ENCODE measurements around the gene ADAMTSL1.

DNA sequence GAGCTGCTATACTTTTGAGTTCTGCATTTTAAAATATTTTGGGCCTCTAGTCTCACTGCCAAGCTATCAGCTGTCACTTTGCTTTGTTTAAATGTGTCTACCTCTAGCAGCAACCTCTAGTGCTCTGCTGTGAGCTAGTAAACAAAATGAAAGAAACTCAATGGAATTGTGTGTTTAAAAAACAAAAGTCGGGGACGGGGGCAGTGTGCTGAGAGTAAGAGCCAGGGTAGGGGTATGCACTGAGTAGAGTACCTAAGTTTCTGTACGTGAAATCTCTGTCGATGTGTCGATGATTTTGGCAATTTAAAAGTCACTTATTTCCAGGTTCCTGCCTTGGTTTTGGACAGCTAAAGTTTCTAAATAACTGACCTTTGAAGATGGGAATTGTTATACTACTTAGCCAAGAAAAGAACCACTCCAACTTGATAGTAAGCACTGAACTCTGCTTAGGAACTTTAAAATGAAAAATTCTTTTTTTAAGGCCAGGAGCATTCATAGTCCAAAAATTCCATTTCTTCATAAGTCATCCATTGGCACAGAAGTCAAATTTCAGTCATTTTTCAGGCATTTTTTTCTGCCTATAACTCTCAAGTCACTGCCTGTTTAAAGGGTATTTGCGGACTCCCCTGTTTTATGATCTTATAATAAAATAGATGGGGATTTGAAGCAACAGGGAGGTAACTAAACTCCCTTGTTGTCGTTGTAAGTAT is 447.6 kb downstream of the ADAMTSL1 start:
- TF ChIP-seq CTCF (IDR thresholded peaks at IDR 0.05; ENCODE audit: low read depth, low read length, missing input control) (no peak), YY1 (IDR thresholded peaks at IDR 0.05) (no peak), NR2F2 (IDR thresholded peaks at IDR 0.05) (no peak)
- TF ChIP-seq, protein P1, sequence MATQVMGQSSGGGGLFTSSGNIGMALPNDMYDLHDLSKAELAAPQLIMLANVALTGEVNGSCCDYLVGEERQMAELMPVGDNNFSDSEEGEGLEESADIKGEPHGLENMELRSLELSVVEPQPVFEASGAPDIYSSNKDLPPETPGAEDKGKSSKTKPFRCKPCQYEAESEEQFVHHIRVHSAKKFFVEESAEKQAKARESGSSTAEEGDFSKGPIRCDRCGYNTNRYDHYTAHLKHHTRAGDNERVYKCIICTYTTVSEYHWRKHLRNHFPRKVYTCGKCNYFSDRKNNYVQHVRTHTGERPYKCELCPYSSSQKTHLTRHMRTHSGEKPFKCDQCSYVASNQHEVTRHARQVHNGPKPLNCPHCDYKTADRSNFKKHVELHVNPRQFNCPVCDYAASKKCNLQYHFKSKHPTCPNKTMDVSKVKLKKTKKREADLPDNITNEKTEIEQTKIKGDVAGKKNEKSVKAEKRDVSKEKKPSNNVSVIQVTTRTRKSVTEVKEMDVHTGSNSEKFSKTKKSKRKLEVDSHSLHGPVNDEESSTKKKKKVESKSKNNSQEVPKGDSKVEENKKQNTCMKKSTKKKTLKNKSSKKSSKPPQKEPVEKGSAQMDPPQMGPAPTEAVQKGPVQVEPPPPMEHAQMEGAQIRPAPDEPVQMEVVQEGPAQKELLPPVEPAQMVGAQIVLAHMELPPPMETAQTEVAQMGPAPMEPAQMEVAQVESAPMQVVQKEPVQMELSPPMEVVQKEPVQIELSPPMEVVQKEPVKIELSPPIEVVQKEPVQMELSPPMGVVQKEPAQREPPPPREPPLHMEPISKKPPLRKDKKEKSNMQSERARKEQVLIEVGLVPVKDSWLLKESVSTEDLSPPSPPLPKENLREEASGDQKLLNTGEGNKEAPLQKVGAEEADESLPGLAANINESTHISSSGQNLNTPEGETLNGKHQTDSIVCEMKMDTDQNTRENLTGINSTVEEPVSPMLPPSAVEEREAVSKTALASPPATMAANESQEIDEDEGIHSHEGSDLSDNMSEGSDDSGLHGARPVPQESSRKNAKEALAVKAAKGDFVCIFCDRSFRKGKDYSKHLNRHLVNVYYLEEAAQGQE (IDR thresholded peaks at IDR 0.05): no peak
